Prostate gland (tissue), 2 donors: ENCODE data around the gene HCFC1. TPM values are rescaled to one million over a fixed set of nuclear protein-coding genes. Genes with fewer than 3 reads are reported as not detected.

Source experiments
- DNase-seq: peaks from one replicate; pipeline ENCODE4 v3.0.0-alpha.2; 2019; ENCODE audit warnings: low spot score
- H3K27ac ChIP-seq, 2 donors: fragments of 200-600 bp; sonication (generic); 2 replicates each; pipeline ENCODE4 v1.5.1; 2017 to 2019
- H3K27me3 ChIP-seq: fragments of 200-600 bp; sonication (generic); replicated peaks from 2 replicates; pipeline ENCODE4 v1.5.1; 2019; ENCODE audit not compliant: insufficient read depth
- H3K36me3 ChIP-seq, 2 donors: fragments of 200-600 bp; sonication (generic); 1 replicate in 1 of 2; 2 replicates in 1 of 2; pipeline versions ENCODE4 v1.5.1 to v1.8.1; 2017 to 2019
- H3K4me1 ChIP-seq: fragments of 200-600 bp; sonication (generic); replicated peaks from 2 replicates; pipeline ENCODE4 v1.5.1; 2019
- H3K4me3 ChIP-seq, 2 donors: fragments of 200-600 bp; sonication (generic); 2 replicates each; pipeline ENCODE4 v1.5.1; 2017 to 2019
- H3K9me3 ChIP-seq: fragments of 200-600 bp; sonication (generic); 2 replicates; pipeline ENCODE4 v1.5.1; 2017
- CTCF ChIP-seq, 4 experiments: fragments of 200-600 bp in 2 of 4; fragments of 450-650 bp in 2 of 4; sonication (generic) in 2 of 4; IDR thresholded peaks; 1 replicate in 3 of 4; 2 replicates in 1 of 4; pipeline ENCODE4 v1.5.1; 2016 to 2019; ENCODE audit warnings: antibody characterized with exemption in 4 of 4, mild to moderate bottlenecking in 2 of 4, moderate library complexity in 2 of 4
- POLR2A ChIP-seq: fragments of 450-650 bp; IDR thresholded peaks from one replicate; pipeline ENCODE4 v1.6.1; 2016; ENCODE audit warnings: antibody characterized with exemption, mild to moderate bottlenecking
- POLR2AphosphoS5 ChIP-seq: sonication (generic); formaldehyde crosslinking; IDR thresholded peaks from one replicate; pipeline ENCODE4 v1.6.1; 2017; ENCODE audit warnings: antibody characterized with exemption
- WGBS: methylation state at CpG from one replicate; pipeline ENCODE4 v1.1.5; 2018; 5-methylcytosine and 5-hydroxymethylcytosine counted together
- intact Hi-C: fragments of 100-400 bp; cut with DNase I; formaldehyde crosslinking; loops from one replicate; pipeline ENCODE4 v1.14.2; 2022
- total RNA-seq, 2 donors: library from RNA; depleted of rRNA; stranded (reverse); fragments of >200 nt; gene quantifications; one replicate each; pipeline ENCODE4 v1.1.0, GENCODE V29; 2016

The HCFC1 gene
- total RNA-seq, 2 donors from 2014 or later = 67.7 to 115 TPM

GRCh38 chrX:153974003-153974725, 2.5 kb upstream of the HCFC1 start:
- H3K4me1 ChIP-seq = no peaks in the 10 kb centered on the region
- TF ChIP-seq CTCF (IDR thresholded peaks at IDR 0.05) (no peak), POLR2AphosphoS5 (no peak), POLR2A (no peak)
- no peaks in the 10 kb centered on the region for H3K36me3 ChIP-seq
- no peaks in the 10 kb centered on the region for H3K27me3 ChIP-seq
- no peak overlapping the region for H3K4me3 ChIP-seq
- WGBS = 57% methylated on average over 13 of the region's 14 CpGs
- intact Hi-C loops = no loop called here
- peak overlapping the region; percentile 98 for H3K27ac ChIP-seq
- DNase-seq = no peak
- no peaks in the 10 kb centered on the region for H3K9me3 ChIP-seq

- H3K36me3 ChIP-seq = no peaks in the 10 kb centered on the region
- TF ChIP-seq CTCF (IDR thresholded peaks at IDR 0.05) (no peak), POLR2AphosphoS5 (no peak), POLR2A (no peak)
- H3K27ac ChIP-seq = peak overlapping the region; percentile 98
- 27% methylated on average over 14 of the region's 20 CpGs for WGBS
- intact Hi-C loops = no loop called here
- no peaks in the 10 kb centered on the region for H3K4me1 ChIP-seq
- no peaks in the 10 kb centered on the region for H3K9me3 ChIP-seq
- no peaks in the 10 kb centered on the region for H3K27me3 ChIP-seq
- no peak for DNase-seq
- peak overlapping the region; percentile 55 to 60 for H3K4me3 ChIP-seq
Observed at GRCh38 chrX:153973127-153974002, 1.7 kb upstream of the HCFC1 start.

GRCh38 chrX:153972368-153973126, 929 bp upstream of the HCFC1 start, which contains the start of gene TMEM187:
Gene TMEM187, plus strand, starts transcription at chrX:153972754. Its CDS starts 9,309 bp downstream, at chrX:153982063.
- peak; percentile 73 for DNase-seq
- TF ChIP-seq POLR2A (peak; percentile 58), CTCF (IDR thresholded peaks at IDR 0.05) (peak in 1 of 4 experiments; percentile 9), POLR2AphosphoS5 (peak; percentile 37)
- Histone ChIP-seq H3K36me3 (no peaks in the 10 kb centered on the region), H3K4me3 (peak within 1 kb of the TSS; percentile 55 to 60), H3K9me3 (no peaks in the 10 kb centered on the region), H3K27me3 (no peaks in the 10 kb centered on the region), H3K27ac (peak within 1 kb of the TSS; percentile 98), H3K4me1 (no peaks in the 10 kb centered on the region)
- WGBS = 0% methylated on average over 3 of the region's 103 CpGs
- intact Hi-C loops = no loop called here

GRCh38 chrX:153971124-153971449, 531 bp downstream of the HCFC1 start:
- Histone ChIP-seq H3K36me3 (no peaks in the 10 kb centered on the region), H3K4me1 (no peaks in the 10 kb centered on the region), H3K9me3 (no peaks in the 10 kb centered on the region), H3K4me3 (peak overlapping the region; percentile 55 to 60), H3K27me3 (no peaks in the 10 kb centered on the region), H3K27ac (peak overlapping the region; percentile 98)
- 0% methylated on average over 8 of the region's 34 CpGs for WGBS
- intact Hi-C loops = no loop called here
- peak; percentile 37 for TF ChIP-seq POLR2AphosphoS5
- peak; percentile 71 for TF ChIP-seq POLR2A
- TF ChIP-seq CTCF (IDR thresholded peaks at IDR 0.05) = no peak
- peak; percentile 78 for DNase-seq
